Heart left ventricle (tissue), 16 donors: ENCODE data around the gene ADCY1. TPM values are rescaled to one million over a fixed set of nuclear protein-coding genes. Genes with fewer than 3 reads are reported as not detected.

Experiments used
- ATAC-seq, 4 donors: fragments of 200-7000 bp; cut with Tn5 transposase; one replicate each; pipeline ENCODE4 v1.9.1; 2020 to 2022; ENCODE audit warnings: moderate library complexity in 4 of 4, mild to moderate bottlenecking in 3 of 4, moderate number of reproducible peaks in 1 of 4
- DNase-seq, 5 donors: peaks; one replicate each; pipeline ENCODE4 v3.0.0-alpha.2; 2020
- H3K27ac ChIP-seq, 12 donors: fragments of 200-600 bp; sonication (generic) in 4 of 12; one replicate each; pipeline versions ENCODE4 v1.5.0 to v1.8.0; 2016 to 2022; ENCODE audit warnings: mild to moderate bottlenecking in 2 of 12
- H3K27me3 ChIP-seq, 9 donors: fragments of 200-600 bp; sonication (generic) in 2 of 9; one replicate each; pipeline versions ENCODE4 v1.5.1 to v1.8.0; 2016 to 2022; ENCODE audit warnings: mild to moderate bottlenecking in 3 of 9
- H3K36me3 ChIP-seq, 9 donors: fragments of 200-600 bp; sonication (generic) in 2 of 9; one replicate each; pipeline versions ENCODE4 v1.5.0 to v1.8.0; 2018 to 2022; ENCODE audit warnings: mild to moderate bottlenecking in 2 of 9
- H3K4me1 ChIP-seq, 12 donors: fragments of 200-600 bp; sonication (generic) in 4 of 12; one replicate each; pipeline versions ENCODE4 v1.5.0 to v1.8.0; 2016 to 2022; ENCODE audit warnings: mild to moderate bottlenecking in 3 of 12
- H3K4me3 ChIP-seq, 12 donors: fragments of 200-600 bp; sonication (generic) in 4 of 12; one replicate each; pipeline versions ENCODE4 v1.5.0 to v1.8.0; 2017 to 2022; ENCODE audit warnings: mild to moderate bottlenecking in 9 of 12, moderate library complexity in 4 of 12
- H3K9me3 ChIP-seq, 12 donors: fragments of 200-600 bp; sonication (generic) in 4 of 12; one replicate each; pipeline versions ENCODE4 v1.5.0 to v1.8.0; 2016 to 2022; ENCODE audit warnings: mild to moderate bottlenecking in 1 of 12
- POLR2A ChIP-seq, 2 donors: fragments of 450-650 bp; IDR thresholded peaks; one replicate each; pipeline ENCODE4 v1.6.1; 2017; ENCODE audit warnings: antibody characterized with exemption in 2 of 2, mild to moderate bottlenecking in 2 of 2, moderate library complexity in 2 of 2
- WGBS, 4 donors: extraction: QIAGEN DNeasy Blood & Tissue Kit in 2 of 4; methylation state at CpG; one replicate each; pipeline versions ENCODE4 v1.1.5 to v1.1.7; 2013 to 2018; 5-methylcytosine and 5-hydroxymethylcytosine counted together
- intact Hi-C, 10 donors: fragments of 100-400 bp; cut with DNase I; formaldehyde crosslinking; loops; one replicate each; pipeline versions ENCODE4 v1.11.1 to v1.14.2; 2022
- polyA plus RNA-seq, 2 donors: library from polyadenylated mRNA; stranded (reverse); fragments of 200-250 nt; gene quantifications; one replicate each; pipeline ENCODE4 v1.2.3, GENCODE V29; 2013
- total RNA-seq, 9 donors: library from RNA; depleted of rRNA in 2 of 9; stranded (reverse); fragments of >200 nt in 2 of 9; fragmentation: NEBNext Ultra II Directional in 3 of 9; extraction: Animal tissue kit (Norgen Biotek cat#: 25700) in 3 of 9; gene quantifications; one replicate each; pipeline versions ENCODE4 v1.1.0 to v1.2.4, GENCODE V29; 2016 to 2023
- TF ChIP-seq, protein P1 (sequence below), 12 donors: fragments of 200-600 bp; sonication (generic) in 4 of 12; IDR thresholded peaks; one replicate each; pipeline versions ENCODE4 v1.5.0 to v1.8.0; 2018 to 2022; ENCODE audit warnings: antibody characterized with exemption in 12 of 12, mild to moderate bottlenecking in 5 of 12
- donor health status: ischemic (EF 13 %, LVEDD 7.1; RV severe dilation, severe dysfunction).
- donor health status: healthy with polysubstance abuse.
- donor health status: DM: no; HTN: yes; CAD: no.
- donor health status: DM: no; HTN: no; CAD: no.
- donor health status: ischemic (EF 25% LVEDD 6.9; RV normal size, moderate dysfunction).
- donor health status: ischemic (EF 25% LVEDD 5.7; RV mildly dilated, moderate dysfunction).
- donor health status: healthy.
- donor health status: DM: yes; HTN: yes; CAD: no.
- donor health status: ischemic (EF 35%, LVEDD 5.7; RV mildly dilated, moderate dysfunction).
- donor health status: nonischemic (EF 11% LVEDD 7.7; RV severe dilation, severe dysfunction).
- donor health status: DM: yes; HTN: yes; CAD: no.
- donor health status: PGD.
- donor health status: ischemic (EF 29% LVEDD 5.4; RV normal size, mild dysfunction).
- donor health status: nonischemic (EF 23%, LVEDD 6.1; RV moderate dilation, normal function).

Gene ADCY1
- total and polyA plus RNA-seq, 11 donors, result 0.73 to 10.8 (median 3.6) TPM

DNA sequence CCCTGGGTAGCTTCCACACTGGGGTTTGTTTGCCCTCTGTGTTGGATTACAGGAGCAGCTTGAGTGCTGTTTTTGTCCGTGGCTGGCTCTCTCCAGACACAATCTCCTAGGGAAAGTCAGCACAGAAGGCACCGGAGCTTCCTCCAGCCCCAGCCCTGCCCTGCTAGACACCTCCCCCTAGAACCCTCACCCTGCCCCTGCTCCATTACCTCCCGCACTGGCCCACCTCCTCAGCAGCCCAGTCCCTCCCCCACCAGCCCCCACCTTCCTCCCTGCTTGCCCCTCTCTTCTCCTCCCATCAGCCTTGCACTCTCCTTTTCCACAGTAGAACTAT is 130.5 kb downstream of the ADCY1 start:
- 76 to 93% (median 85%) methylated on average over 2 to 3 of the region's 3 CpGs for whole genome bisulfite sequencing, 4 donors
- intact Hi-C loops, result no loop called here

DNA sequence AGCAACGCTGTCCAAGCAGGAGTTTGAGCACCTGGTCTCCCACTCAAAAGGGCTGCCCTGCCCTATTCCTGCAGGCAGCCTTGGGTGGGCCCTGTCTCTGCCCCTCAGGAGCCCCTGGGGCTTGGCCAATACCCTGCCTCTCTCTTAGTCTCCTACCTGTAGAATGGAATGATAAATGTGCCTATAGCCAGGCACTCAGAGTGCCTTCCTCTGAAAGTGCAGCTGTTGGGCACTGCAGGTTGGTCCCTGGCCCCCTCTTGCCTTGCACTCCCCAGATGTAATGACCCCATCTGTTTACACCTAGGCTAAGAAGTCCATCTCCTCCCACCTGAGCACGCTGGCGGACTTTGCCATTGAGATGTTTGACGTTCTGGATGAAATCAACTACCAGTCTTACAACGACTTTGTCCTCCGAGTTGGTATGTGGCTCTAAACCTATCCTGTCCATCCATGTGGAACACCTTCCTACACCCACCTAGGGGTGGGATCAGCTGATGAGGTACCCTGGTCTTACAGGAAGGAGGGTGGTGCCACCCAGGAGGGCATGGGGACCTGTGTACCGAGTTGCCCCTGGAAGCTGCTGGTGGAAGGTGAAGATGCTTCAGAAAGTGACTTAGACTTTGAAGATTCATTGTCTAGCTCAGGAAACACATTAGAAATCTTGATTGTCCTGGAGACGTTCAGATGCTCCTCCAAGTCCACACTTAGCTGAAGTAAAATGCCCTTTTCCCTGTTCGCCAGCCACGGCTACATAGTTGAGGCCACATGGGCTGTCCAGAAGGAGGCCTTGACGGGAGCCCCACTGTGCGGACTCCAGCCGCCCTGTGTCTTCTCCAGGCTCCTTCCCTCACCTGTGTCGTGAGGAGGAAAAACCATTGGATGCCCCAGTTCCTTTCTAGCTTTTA is 134.1 kb downstream of the ADCY1 start:
- Histone ChIP-seq H3K27me3 (no peaks in the 10 kb centered on the region), H3K27ac (peak overlapping the region in 1 of 12 donors; percentile 66), H3K9me3 (no peaks in the 10 kb centered on the region), H3K4me3 (no peak overlapping the region), H3K4me1 (peaks cover 0 to 5% (median 0%) of the 10 kb centered on the region in 12 donors), H3K36me3 (peaks cover 0 to 11% (median 0%) of the 10 kb centered on the region in 9 donors)
- intact Hi-C loops, result no loop called here
- TF ChIP-seq, protein P1, sequence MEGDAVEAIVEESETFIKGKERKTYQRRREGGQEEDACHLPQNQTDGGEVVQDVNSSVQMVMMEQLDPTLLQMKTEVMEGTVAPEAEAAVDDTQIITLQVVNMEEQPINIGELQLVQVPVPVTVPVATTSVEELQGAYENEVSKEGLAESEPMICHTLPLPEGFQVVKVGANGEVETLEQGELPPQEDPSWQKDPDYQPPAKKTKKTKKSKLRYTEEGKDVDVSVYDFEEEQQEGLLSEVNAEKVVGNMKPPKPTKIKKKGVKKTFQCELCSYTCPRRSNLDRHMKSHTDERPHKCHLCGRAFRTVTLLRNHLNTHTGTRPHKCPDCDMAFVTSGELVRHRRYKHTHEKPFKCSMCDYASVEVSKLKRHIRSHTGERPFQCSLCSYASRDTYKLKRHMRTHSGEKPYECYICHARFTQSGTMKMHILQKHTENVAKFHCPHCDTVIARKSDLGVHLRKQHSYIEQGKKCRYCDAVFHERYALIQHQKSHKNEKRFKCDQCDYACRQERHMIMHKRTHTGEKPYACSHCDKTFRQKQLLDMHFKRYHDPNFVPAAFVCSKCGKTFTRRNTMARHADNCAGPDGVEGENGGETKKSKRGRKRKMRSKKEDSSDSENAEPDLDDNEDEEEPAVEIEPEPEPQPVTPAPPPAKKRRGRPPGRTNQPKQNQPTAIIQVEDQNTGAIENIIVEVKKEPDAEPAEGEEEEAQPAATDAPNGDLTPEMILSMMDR (IDR thresholded peaks at IDR 0.05), result no peak
- no peak for TF ChIP-seq POLR2A (IDR thresholded peaks at IDR 0.05)
- WGBS, 4 donors, result 91 to 95% (median 93%) methylated on average over 14 of the region's 14 CpGs
- ATAC-seq (no peak), DNase-seq (peak in 2 of 5 donors; percentile 3 to 6)

More for the DNA sequence above, 130.5 kb downstream of the ADCY1 start:
- Histone ChIP-seq H3K4me1 (peaks cover 0 to 12% (median 3%) of the 10 kb centered on the region in 12 donors), H3K27me3 (no peaks in the 10 kb centered on the region), H3K36me3 (peaks cover 0 to 12% (median 0%) of the 10 kb centered on the region in 9 donors), H3K27ac (no peak overlapping the region), H3K4me3 (no peak overlapping the region), H3K9me3 (no peaks in the 10 kb centered on the region)
- no peak for TF ChIP-seq POLR2A (IDR thresholded peaks at IDR 0.05)
- TF ChIP-seq, protein P1 (IDR thresholded peaks at IDR 0.05), result no peak
- DNase-seq (peak in 1 of 5 donors; percentile 11), ATAC-seq (no peak)

DNA sequence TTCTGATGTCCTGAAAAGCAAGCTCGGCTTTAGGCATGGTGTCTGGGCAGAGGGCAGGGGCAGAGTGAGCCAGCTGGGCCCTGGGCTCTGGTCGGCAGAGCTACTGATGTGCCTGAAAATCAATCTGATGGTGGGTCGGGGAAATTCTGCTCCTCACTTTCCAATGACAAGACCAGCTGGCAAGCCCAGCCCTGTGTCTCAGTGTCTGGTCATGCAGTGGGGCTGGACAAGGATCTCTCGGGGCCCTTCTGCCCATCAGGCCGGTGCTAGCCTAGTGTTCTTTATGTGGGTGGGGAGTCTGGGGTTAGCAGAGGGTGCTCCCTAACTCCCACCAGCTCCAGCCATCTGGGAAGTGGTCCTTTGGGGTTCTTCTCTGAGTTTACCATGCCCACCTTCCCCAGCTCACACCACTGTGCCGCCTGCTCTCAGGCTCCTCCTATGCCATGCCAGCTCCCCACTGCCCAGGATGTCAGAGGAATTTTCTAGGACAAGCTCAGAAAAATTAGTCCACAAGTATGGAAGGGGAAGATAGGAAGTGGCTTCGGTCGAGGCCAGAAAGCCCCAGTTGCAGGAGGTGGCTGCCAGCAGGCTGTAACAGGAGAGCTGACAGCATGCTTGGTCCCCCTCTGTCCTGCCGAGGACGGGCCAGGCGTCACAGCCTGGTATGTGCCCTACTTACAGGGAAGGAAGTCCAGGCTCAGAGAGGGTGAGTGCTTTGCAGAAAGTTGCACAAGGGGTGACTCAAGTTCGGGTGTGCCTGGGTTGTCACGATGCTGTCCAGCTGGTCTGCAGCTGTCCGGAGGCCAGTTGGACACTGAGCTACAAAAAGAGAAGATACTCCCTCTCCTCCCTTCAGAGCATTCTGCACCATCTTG is 135.2 kb downstream of the ADCY1 start:
- ATAC-seq, result peak; percentile 13 to 95 (median 80)
- TF ChIP-seq, protein P1 (IDR thresholded peaks at IDR 0.05), result no peak
- no peak for TF ChIP-seq POLR2A (IDR thresholded peaks at IDR 0.05)
- Histone ChIP-seq H3K36me3 (peaks cover 0 to 5% (median 0%) of the 10 kb centered on the region in 9 donors), H3K27ac (peak overlapping the region in 4 of 12 donors; percentile 3 to 66 (median 35)), H3K27me3 (no peaks in the 10 kb centered on the region), H3K4me3 (no peak overlapping the region), H3K4me1 (peaks cover 0 to 5% (median 0%) of the 10 kb centered on the region in 12 donors), H3K9me3 (no peaks in the 10 kb centered on the region)
- WGBS, 4 donors, result 76 to 83% (median 81%) methylated on average over 12 to 14 of the region's 14 CpGs
- peak; percentile 12 to 79 (median 64) for DNase-seq
- intact Hi-C loops, result no loop called here
